SH-SY5Y (cell line): Measurements from ENCODE around the gene MUSTN1.

Source experiments
- GATA2 ChIP-seq: IDR thresholded peaks from 2 replicates; pipeline ENCODE4 v1.6.1; 2011; ENCODE audit warnings: mild to moderate bottlenecking, low read depth, low read length
- GATA3 ChIP-seq: IDR thresholded peaks from 2 replicates; pipeline ENCODE4 v1.6.1; 2011; ENCODE audit warnings: low read depth, mild to moderate bottlenecking, low read length, moderate library complexity

Gene MUSTN1

GRCh38 chr3:52865994-52866393 lies 31.2 kb upstream of the MUSTN1 start:
- no peak for TF ChIP-seq GATA2

GRCh38 chr3:52860424-52860768 lies 25.6 kb upstream of the MUSTN1 start:
- no peak for TF ChIP-seq GATA2
- TF ChIP-seq GATA3, result no peak

GRCh38 chr3:52859686-52860423 lies 25.0 kb upstream of the MUSTN1 start:
- TF ChIP-seq GATA3 (no peak), GATA2 (no peak)

GRCh38 chr3:52857864-52858263 lies 23.0 kb upstream of the MUSTN1 start:
- TF ChIP-seq GATA2 (no peak), GATA3 (no peak)

- TF ChIP-seq GATA2 (no peak), GATA3 (no peak)
These were observed 22.3 kb upstream of the MUSTN1 start for GRCh38 chr3:52857133-52857532.

- TF ChIP-seq GATA3, result no peak
- no peak for TF ChIP-seq GATA2
These were observed 21.8 kb upstream of the MUSTN1 start for GRCh38 chr3:52856666-52857065.

- TF ChIP-seq GATA3 (no peak), GATA2 (no peak)
These were observed 19.2 kb upstream of the MUSTN1 start for GRCh38 chr3:52854013-52854412.

GRCh38 chr3:52852419-52852818 lies 17.6 kb upstream of the MUSTN1 start:
- no peak for TF ChIP-seq GATA3
- no peak for TF ChIP-seq GATA2

GRCh38 chr3:52851348-52851747 lies 16.5 kb upstream of the MUSTN1 start:
- TF ChIP-seq GATA2, result no peak
- TF ChIP-seq GATA3, result no peak

- TF ChIP-seq GATA2, result no peak
- TF ChIP-seq GATA3, result no peak
These were observed 14.8 kb upstream of the MUSTN1 start for GRCh38 chr3:52849656-52850055.

GRCh38 chr3:52848617-52849016 lies 13.8 kb upstream of the MUSTN1 start:
- TF ChIP-seq GATA3 (no peak), GATA2 (no peak)

- TF ChIP-seq GATA2 (no peak), GATA3 (no peak)
These were observed 12.9 kb upstream of the MUSTN1 start for GRCh38 chr3:52847726-52848125.

- TF ChIP-seq GATA2, result no peak
These were observed 12.4 kb upstream of the MUSTN1 start for GRCh38 chr3:52847241-52847640.

- TF ChIP-seq GATA3, result no peak
- no peak for TF ChIP-seq GATA2
These were observed 11.7 kb upstream of the MUSTN1 start for GRCh38 chr3:52846432-52846965.

- TF ChIP-seq GATA2 (no peak), GATA3 (no peak)
These were observed 11.0 kb upstream of the MUSTN1 start for GRCh38 chr3:52845691-52846431.

GRCh38 chr3:52845157-52845556 lies 10.3 kb upstream of the MUSTN1 start:
- TF ChIP-seq GATA3, result no peak
- no peak for TF ChIP-seq GATA2
